NB4 (cell line): ENCODE measurements around the gene RNF166.

Experiments
- CTCF ChIP-seq: IDR thresholded peaks from one replicate; pipeline ENCODE4 v1.5.1; 2012; ENCODE audit warnings: low read depth, low read length
- MAX ChIP-seq: IDR thresholded peaks from 2 replicates; pipeline ENCODE4 v1.6.1; 2011; ENCODE audit warnings: low read depth, low read length
- MYC ChIP-seq: IDR thresholded peaks from 2 replicates; pipeline ENCODE4 v1.6.1; 2011; ENCODE audit warnings: low read depth, low read length
- POLR2A ChIP-seq: IDR thresholded peaks from 2 replicates; pipeline ENCODE4 v1.6.1; 2011; ENCODE audit warnings: mild to moderate bottlenecking; ENCODE audit not compliant: insufficient read length; ENCODE audit errors: extremely low read depth

- TF ChIP-seq CTCF, result no peak
- TF ChIP-seq POLR2A, result no peak
- no peak for TF ChIP-seq MAX
- no peak for TF ChIP-seq MYC
Measured at GRCh38 chr16:88753602-88754001, 47.4 kb upstream of the RNF166 start.
